HG02642 (cell line): ENCODE data around the gene CHFR.
"Not testable (repeated sequence)": the region's sequence is repeated elsewhere in the genome, so short reads cannot be mapped to it uniquely, and the experiment has no call there.

Experiments
- ATAC-seq: cut with Tn5 transposase; IDR thresholded peaks from one replicate; pipeline ENCODE4 v1.9.1; 2021; ENCODE audit warnings: mild to moderate bottlenecking; ENCODE audit not compliant: unreplicated experiment, poor library complexity

CHFR gene

GRCh38 chr12:132874620-132875019 is 12.8 kb downstream of the CHFR start:
- ATAC-seq, result not testable (repeated sequence)

GRCh38 chr12:132874175-132874574 is 13.2 kb downstream of the CHFR start:
- no peak for ATAC-seq

GRCh38 chr12:132873724-132874123 is 13.7 kb downstream of the CHFR start:
- no peak for ATAC-seq

- ATAC-seq, result no peak
Observed at GRCh38 chr12:132872975-132873421, 14.4 kb downstream of the CHFR start.

GRCh38 chr12:132872073-132872855 is 15.1 kb downstream of the CHFR start:
- ATAC-seq, result no peak

- no peak for ATAC-seq
Observed at GRCh38 chr12:132869551-132869950, 17.9 kb downstream of the CHFR start.

- no peak for ATAC-seq
Observed at GRCh38 chr12:132866251-132866828, 21.1 kb downstream of the CHFR start.

- ATAC-seq, result no peak
Observed at GRCh38 chr12:132861558-132861957, 25.8 kb downstream of the CHFR start.

GRCh38 chr12:132858718-132859266 is 28.6 kb downstream of the CHFR start:
- ATAC-seq, result no peak

- not testable (repeated sequence) for ATAC-seq
Observed at GRCh38 chr12:132857019-132857418, 30.4 kb downstream of the CHFR start.

GRCh38 chr12:132856581-132856980 is 30.8 kb downstream of the CHFR start:
- ATAC-seq, result no peak

GRCh38 chr12:132855211-132855610 is 32.2 kb downstream of the CHFR start:
- ATAC-seq, result not testable (repeated sequence)

GRCh38 chr12:132853285-132854092 is 33.9 kb downstream of the CHFR start:
- ATAC-seq, result no peak

GRCh38 chr12:132852496-132852895 is 34.9 kb downstream of the CHFR start:
- ATAC-seq, result no peak

- no peak for ATAC-seq
Observed at GRCh38 chr12:132851465-132851864, 35.9 kb downstream of the CHFR start.

GRCh38 chr12:132850291-132850690 is 37.1 kb downstream of the CHFR start:
- no peak for ATAC-seq

GRCh38 chr12:132848521-132848920 is 38.9 kb downstream of the CHFR start:
- no peak for ATAC-seq

GRCh38 chr12:132847363-132848356 is 39.7 kb downstream of the CHFR start:
- no peak for ATAC-seq

- ATAC-seq, result not testable (repeated sequence)
Observed at GRCh38 chr12:132844681-132845080, 42.7 kb downstream of the CHFR start.
